ENCODE measurements around the gene SUGP1. TPM values are rescaled to one million over a fixed set of nuclear protein-coding genes. Genes with fewer than 3 reads are reported as not detected.
"Not testable (repeated sequence)": the region's sequence is repeated elsewhere in the genome, so short reads cannot be mapped to it uniquely, and the experiment has no call there.

The SUGP1 gene
- total RNA-seq, 2 experiments from 2014 or later: 49.4 to 62.0 TPM

DNA sequence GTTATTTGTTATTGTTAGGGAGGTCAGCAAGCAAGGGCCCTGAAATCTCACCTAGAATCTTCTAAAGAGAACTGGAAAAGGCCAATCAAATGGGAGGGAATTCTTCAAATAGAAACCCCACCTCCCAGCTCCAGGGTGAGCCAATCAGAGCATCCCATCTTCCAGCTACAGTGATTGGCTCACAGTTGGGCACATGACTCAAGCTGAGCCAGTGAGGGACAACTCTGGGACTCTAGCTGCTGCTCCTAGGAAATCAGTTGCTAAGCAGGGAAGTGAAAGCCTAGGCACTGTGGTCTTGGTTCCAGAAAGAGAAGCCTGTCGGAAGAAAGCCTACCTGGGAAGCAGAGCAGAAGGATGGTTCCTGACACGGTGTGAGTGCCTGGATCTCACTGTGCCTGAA is 60.6 kb downstream of the SUGP1 start:
- Mint-ChIP-seq H3K4me3 (no peak overlapping the region), H3K4me1 (peaks cover 6% of the 10 kb centered on the region), H3K36me3 (ENCODE audit: low read depth) (no peaks in the 10 kb centered on the region), H3K27me3 (peaks cover 49% of the 10 kb centered on the region), H3K27ac (no peak overlapping the region), H3K9me3 (ENCODE audit: low read depth) (no peaks in the 10 kb centered on the region)
- DNase-seq (no peak), ATAC-seq (peak; percentile 68)
- POLR2A ChIA-PET: no interaction called here
- CTCF ChIA-PET: interaction anchor here (0.6 to 0.7 kb wide), 2 partner anchors 28 to 136 kb away, joined by 3 read pairs; no protein-coding TSS in a partner anchor
- intact Hi-C loops (cut with DNase I, micrococcal nuclease): no loop called here

DNA sequence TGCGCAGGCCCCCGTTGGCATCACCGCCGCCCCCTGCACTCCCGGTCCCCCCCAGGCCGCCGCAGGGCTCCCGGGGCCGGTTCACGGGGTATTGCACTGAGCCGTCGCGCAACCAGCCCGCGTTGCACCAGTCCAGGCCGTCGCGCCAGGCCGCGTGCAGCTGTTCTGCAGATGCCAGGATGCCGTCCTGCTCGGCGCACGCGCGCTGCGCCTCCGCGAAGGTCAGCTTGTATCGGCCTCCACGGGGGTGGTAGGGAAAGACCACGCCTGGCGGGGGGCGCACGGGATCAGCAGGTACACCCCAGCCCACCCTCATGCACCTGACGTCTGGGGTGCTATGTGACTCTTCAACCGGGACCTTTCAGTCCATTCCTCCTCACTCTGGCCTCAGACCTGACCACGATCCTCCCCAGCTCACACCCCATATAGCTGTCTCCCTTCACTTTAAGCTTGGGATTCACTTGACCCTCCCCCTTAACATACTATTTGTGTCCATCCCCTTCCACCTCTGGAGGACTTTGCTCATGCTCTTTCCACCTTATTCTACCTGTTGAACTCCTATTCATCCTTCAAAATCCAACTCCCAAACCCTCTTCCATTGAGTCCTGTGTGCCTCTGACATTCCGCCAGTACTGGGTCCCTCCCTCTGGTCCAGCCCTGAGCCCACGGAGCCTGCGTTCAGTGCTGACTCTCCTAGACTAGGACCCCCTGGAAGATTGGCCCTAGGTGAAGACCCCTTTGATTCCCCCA is 61.5 kb downstream of the SUGP1 start:
- Mint-ChIP-seq H3K4me3 (no peak overlapping the region), H3K4me1 (peaks cover 6% of the 10 kb centered on the region), H3K9me3 (ENCODE audit: low read depth) (no peaks in the 10 kb centered on the region), H3K36me3 (ENCODE audit: low read depth) (no peaks in the 10 kb centered on the region), H3K27ac (no peak overlapping the region), H3K27me3 (peaks cover 49% of the 10 kb centered on the region)
- ChIA-PET CTCF (no interaction called here), POLR2A (no interaction called here)
- intact Hi-C loops (cut with DNase I, micrococcal nuclease): no loop called here
- ATAC-seq (no peak), DNase-seq (no peak)

DNA sequence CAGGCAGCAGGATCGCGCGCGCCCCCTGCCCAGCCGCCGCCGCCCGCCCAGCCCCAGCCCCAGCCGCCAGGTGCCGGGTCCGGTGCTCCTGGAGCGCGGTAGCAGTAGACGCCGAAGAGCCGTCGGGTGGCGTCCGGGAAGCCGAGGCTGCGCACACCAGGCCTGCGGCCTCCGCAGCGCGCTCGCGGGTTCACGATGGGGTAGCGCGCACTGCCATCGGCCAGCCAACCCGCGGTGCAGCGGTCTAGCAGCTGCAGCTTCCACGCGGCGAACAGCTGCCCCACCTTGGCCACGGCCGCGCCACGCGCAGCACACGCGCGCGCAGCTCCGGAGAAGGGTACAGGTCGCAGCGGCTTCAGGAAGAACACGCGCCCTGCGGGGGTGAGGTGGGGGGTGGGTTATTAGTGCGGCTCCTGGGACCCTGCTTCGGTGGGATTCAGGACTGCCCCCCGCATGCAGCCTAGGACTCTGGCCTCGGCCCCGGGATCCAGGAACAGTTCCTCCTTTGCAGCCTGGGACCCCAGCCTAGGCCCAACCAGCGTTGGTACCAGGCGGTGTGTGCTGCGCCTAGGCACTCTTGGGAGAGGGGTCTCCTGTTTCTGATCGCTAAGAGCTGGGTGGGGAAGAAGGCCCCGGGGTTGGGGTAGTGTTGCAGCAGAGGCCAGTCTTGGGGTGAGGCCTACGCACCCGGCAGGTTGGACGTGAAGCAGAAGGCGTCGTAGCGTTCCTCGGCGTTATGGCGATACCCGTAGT is 62.3 kb downstream of the SUGP1 start:
- H3K36me3 Mint-ChIP-seq (ENCODE audit: low read depth): no peaks in the 10 kb centered on the region
- H3K4me1 Mint-ChIP-seq: peaks cover 6% of the 10 kb centered on the region
- CTCF ChIA-PET: no interaction called here
- no peak overlapping the region for H3K27ac Mint-ChIP-seq
- POLR2A ChIA-PET: no interaction called here
- no peak for DNase-seq
- intact Hi-C loops (cut with DNase I, micrococcal nuclease): no loop called here
- peaks cover 47% of the 10 kb centered on the region for H3K27me3 Mint-ChIP-seq
- no peaks in the 10 kb centered on the region for H3K9me3 Mint-ChIP-seq (ENCODE audit: low read depth)
- no peak for ATAC-seq
- no peak overlapping the region for H3K4me3 Mint-ChIP-seq

DNA sequence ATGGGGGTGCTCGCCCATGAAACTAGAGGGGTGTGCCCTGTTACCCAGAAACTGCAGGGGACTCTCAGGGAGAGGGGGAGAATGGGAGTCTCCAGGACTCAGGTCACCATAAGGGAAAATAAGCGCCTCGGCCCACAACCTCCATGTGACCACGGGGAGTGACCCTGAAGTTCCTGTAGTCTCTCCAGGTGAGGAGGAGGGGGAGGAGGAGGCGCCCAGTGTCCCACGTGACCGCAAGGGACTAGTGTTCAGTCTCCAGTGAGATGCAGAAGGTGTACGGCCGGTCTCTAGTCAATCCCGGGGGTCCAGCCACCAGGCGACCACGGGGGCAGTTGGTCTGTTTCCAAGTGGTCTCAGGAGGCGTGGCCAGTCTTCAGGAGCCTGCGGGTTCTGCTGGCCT is 63.2 kb downstream of the SUGP1 start:
- Mint-ChIP-seq H3K27ac (no peak overlapping the region), H3K9me3 (ENCODE audit: low read depth) (no peaks in the 10 kb centered on the region), H3K4me1 (peaks cover 6% of the 10 kb centered on the region), H3K27me3 (peaks cover 43% of the 10 kb centered on the region), H3K4me3 (no peak overlapping the region), H3K36me3 (ENCODE audit: low read depth) (no peaks in the 10 kb centered on the region)
- ATAC-seq (no peak), DNase-seq (no peak)
- POLR2A ChIA-PET: no interaction called here
- CTCF ChIA-PET: no interaction called here
- intact Hi-C loops (cut with DNase I, micrococcal nuclease): no loop called here

DNA sequence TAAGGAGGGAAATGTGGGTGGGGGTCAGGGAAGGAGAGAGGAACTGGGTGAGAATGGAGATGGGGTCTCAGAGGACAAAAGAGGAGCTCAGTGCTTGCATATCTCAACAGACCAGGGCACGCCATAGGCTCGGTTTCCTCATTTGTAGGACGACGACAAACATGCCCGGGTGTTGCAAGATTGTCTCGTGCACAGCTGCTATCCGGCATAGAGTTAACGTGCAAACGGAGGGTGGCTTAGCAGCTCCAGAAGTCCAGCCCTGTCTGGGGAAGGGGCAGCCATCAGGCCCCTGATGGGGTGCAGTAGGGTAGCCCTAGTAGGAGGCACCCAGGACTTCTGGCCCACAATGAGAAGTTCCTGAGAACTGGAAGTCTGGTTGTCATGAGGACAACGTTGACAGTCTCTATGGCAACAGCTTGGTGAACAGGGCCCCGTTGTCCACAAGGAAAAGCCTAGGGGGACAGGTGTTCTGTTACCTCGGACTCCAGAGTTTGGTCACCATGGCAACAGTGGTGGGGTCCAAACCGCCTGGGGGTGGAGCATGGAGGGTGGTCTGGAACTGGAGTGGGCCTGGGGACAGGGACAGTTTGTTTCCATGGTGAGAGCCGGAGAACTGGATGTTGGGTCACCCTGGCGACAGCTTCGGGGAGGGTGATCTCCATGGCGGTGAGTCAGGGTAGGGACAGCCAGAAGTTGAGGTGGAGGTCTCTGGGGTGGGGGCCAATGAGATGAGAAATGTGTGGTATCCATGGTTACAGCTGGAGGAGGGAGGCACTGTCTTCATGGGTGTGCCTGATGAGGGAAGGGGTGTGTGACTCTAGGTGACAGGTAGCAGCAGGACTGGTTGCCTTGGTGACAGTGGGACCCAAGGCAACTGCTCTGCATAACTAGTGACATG is 64.0 kb downstream of the SUGP1 start:
- no peak for DNase-seq
- no peak overlapping the region for H3K4me3 Mint-ChIP-seq
- H3K27ac Mint-ChIP-seq: no peak overlapping the region
- peaks cover 43% of the 10 kb centered on the region for H3K27me3 Mint-ChIP-seq
- ATAC-seq: no peak
- intact Hi-C loops (cut with DNase I, micrococcal nuclease): no loop called here
- H3K4me1 Mint-ChIP-seq: peaks cover 3% of the 10 kb centered on the region
- no peaks in the 10 kb centered on the region for H3K9me3 Mint-ChIP-seq (ENCODE audit: low read depth)
- POLR2A ChIA-PET: no interaction called here
- no peaks in the 10 kb centered on the region for H3K36me3 Mint-ChIP-seq (ENCODE audit: low read depth)
- CTCF ChIA-PET: interaction anchor here (1.3 kb wide), 1 partner anchor 82 kb away, joined by 3 read pairs; no protein-coding TSS in a partner anchor

DNA sequence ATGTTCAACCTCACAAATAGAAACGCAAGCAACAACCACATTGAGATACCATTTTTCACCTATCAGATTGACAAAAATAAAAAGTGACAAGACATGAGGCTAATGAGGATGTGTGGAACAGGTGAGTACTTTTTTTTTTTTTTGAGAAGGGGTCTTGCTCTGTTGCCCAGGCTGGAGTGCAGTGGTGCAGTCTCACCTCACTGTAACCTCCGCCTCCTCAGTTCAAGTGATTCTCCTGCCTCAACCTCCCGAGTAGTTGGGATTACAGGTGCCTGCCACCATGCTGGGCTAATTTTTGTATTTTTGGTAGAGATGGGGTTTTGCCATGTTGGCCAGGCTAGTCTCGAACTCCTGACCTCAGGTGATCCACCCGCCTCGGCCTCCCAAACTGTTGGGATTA is 66.9 kb downstream of the SUGP1 start:
- H3K27ac Mint-ChIP-seq; H3K36me3 Mint-ChIP-seq (ENCODE audit: low read depth); H3K9me3 Mint-ChIP-seq (ENCODE audit: low read depth); intact Hi-C loops (cut with DNase I, micrococcal nuclease); DNase-seq; CTCF ChIA-PET; H3K4me1 Mint-ChIP-seq; H3K4me3 Mint-ChIP-seq; ATAC-seq: not testable (repeated sequence)
- peaks cover 38% of the 10 kb centered on the region for H3K27me3 Mint-ChIP-seq
- POLR2A ChIA-PET: interaction anchor here (0.7 kb wide), 1 partner anchor 23 kb away, joined by 3 read pairs; no protein-coding TSS in a partner anchor

DNA sequence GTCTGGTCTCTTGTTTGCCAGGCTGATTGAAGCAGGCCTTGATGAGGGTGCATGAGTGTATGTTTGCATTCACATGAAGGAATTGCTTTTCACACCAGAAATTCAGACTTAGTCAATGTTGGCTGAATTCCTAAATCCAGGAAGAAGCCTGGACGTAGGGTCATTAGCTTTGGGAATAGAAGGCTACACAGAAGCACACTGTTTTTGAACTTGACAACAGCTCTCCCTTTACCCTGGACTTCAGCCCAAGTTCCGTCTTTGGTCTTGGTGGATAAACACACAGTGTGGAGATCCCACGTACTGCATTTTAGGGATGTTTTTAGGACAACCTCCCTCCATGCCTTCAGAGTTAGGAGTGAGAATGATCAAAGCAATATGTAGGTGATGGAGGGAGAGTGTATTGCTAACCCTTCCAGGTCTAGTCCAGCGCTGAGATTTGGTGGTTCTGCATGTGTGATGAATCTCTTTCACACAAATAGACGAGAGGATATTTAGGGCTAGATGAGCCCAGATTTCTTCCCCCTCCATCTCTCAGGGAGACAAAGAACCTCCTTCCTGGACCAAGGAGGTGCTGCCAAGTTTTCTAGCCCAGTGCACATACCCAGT is 70.0 kb downstream of the SUGP1 start:
- ATAC-seq (no peak), DNase-seq (no peak)
- H3K4me3 Mint-ChIP-seq: no peak overlapping the region
- H3K9me3 Mint-ChIP-seq (ENCODE audit: low read depth): no peaks in the 10 kb centered on the region
- intact Hi-C loops (cut with DNase I, micrococcal nuclease): no loop called here
- H3K36me3 Mint-ChIP-seq (ENCODE audit: low read depth): no peaks in the 10 kb centered on the region
- POLR2A ChIA-PET: no interaction called here
- CTCF ChIA-PET: no interaction called here
- H3K4me1 Mint-ChIP-seq: no peaks in the 10 kb centered on the region
- H3K27ac Mint-ChIP-seq: no peak overlapping the region
- peaks cover 24% of the 10 kb centered on the region for H3K27me3 Mint-ChIP-seq

DNA sequence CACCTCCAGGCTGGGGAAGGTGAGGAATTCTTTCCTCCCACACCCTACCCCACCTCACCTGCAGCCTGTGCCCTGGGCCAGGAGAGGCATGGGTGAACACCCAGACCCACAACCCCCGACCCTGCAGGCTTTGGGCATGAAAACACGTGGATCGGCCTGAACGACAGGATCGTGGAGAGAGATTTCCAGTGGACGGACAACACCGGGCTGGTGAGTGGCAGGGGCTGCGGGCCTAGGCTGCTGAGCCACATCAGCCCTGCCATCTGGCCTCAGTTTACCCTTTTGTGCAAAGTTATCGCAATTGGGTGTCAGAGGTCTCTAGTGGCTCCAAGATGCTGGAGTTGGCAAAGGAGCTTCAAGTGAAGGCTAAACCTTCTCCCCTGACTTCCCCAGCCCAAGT is 79.8 kb downstream of the SUGP1 start:
- DNase-seq (no peak), ATAC-seq (no peak)
- Mint-ChIP-seq H3K36me3 (ENCODE audit: low read depth) (peaks cover 2% of the 10 kb centered on the region), H3K27ac (no peak overlapping the region), H3K27me3 (peaks cover 6% of the 10 kb centered on the region), H3K9me3 (ENCODE audit: low read depth) (peaks cover 5% of the 10 kb centered on the region), H3K4me1 (no peaks in the 10 kb centered on the region), H3K4me3 (no peak overlapping the region)
- intact Hi-C loops (cut with DNase I, micrococcal nuclease): no loop called here
- ChIA-PET CTCF (no interaction called here), POLR2A (no interaction called here)

DNA sequence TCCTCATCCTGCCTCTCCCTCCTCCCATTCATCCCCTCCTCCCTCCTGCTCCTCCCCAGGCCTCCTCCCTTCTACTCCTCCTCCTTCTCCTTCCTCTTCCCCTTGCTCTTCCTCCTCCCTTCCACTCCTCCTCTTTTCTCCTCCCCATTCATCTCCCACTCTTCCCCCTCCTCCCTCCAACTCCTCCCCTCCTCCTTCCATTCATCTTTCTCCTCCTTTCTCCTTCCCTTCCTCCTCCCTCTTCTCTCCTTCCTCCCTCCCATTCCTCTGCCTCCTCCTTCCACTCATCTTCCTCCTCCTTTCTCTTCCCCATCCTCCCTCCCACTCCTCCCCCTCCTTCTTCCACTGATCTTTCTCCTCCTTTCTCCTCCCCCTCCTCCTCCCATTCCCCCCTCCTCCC is 80.6 kb downstream of the SUGP1 start:
- POLR2A ChIA-PET: no interaction called here
- Mint-ChIP-seq H3K27me3 (peaks cover 6% of the 10 kb centered on the region), H3K4me3 (no peak overlapping the region), H3K9me3 (ENCODE audit: low read depth) (peaks cover 5% of the 10 kb centered on the region), H3K36me3 (ENCODE audit: low read depth) (peaks cover 2% of the 10 kb centered on the region), H3K4me1 (no peaks in the 10 kb centered on the region), H3K27ac (no peak overlapping the region)
- intact Hi-C loops (cut with DNase I, micrococcal nuclease): no loop called here
- CTCF ChIA-PET: no interaction called here
- ATAC-seq: no peak
- DNase-seq: no peak

DNA sequence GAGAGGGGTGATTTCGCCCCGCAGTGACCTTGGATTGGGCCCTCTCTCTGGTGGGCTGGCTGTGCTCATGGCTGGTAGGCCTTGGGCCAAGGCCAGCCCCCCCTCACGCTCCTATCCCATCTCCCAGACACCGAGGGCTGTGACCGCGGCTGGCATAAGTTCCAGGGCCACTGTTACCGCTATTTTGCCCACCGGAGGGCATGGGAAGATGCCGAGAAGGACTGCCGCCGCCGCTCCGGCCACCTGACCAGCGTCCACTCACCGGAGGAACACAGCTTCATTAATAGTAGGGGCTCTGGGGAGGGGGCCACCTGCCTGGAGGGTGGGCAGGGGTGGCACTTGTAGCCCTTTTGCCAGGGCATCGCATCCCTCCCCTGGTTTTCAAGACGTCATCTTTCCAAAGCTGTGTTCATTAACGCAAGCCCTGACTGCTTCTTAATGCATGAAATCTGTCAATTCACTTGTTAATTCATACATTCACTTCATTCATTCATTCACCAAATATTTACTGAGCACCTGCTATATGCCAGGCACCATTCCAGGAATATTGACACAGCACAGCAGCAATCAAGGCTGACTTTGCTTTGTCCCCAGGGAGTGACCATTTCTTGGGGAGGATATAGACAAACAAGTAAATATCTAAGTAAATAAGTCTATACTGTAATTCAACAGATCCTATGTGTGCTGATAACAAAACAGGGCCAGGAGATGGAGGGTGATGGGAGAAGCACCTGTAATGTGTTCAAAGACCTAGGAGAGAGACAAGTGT is 82.0 kb downstream of the SUGP1 start:
- ChIA-PET CTCF (no interaction called here), POLR2A (no interaction called here)
- Mint-ChIP-seq H3K36me3 (ENCODE audit: low read depth) (peaks cover 4% of the 10 kb centered on the region), H3K27ac (no peak overlapping the region), H3K9me3 (ENCODE audit: low read depth) (peaks cover 9% of the 10 kb centered on the region), H3K4me3 (no peak overlapping the region), H3K27me3 (peaks cover 6% of the 10 kb centered on the region), H3K4me1 (no peaks in the 10 kb centered on the region)
- no peak for DNase-seq
- intact Hi-C loops (cut with DNase I, micrococcal nuclease): no loop called here
- ATAC-seq: no peak

DNA sequence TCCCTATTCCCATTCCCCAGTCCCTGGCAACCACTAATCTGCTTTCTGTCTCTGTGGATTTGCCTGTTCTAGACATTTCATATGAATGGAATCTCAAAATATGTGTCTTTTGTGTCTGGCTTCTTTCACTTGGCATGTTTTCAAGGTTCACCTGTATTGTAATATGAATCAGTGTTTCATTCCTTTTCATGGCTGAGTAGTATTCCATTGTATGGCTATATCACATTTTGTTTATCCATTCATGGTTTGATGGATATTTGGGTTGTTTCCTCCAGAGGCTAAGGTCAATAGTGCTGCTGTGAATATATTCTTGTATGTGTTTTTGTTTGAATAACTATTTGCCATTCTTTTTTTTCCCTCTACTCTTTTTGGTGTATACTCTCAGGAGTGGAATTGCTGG is 84.1 kb downstream of the SUGP1 start:
- CTCF ChIA-PET: interaction anchor here (0.6 kb wide), 1 partner anchor 33 kb away, joined by 4 read pairs; the partner anchor contains the start of gene NR2C2AP
- POLR2A ChIA-PET: no interaction called here
- peaks cover 5% of the 10 kb centered on the region for H3K36me3 Mint-ChIP-seq (ENCODE audit: low read depth)
- ATAC-seq: no peak
- H3K4me1 Mint-ChIP-seq: no peaks in the 10 kb centered on the region
- H3K9me3 Mint-ChIP-seq (ENCODE audit: low read depth): peaks cover 11% of the 10 kb centered on the region
- H3K27me3 Mint-ChIP-seq: peaks cover 6% of the 10 kb centered on the region
- DNase-seq: no peak
- no peak overlapping the region for H3K4me3 Mint-ChIP-seq
- intact Hi-C loops (cut with DNase I, micrococcal nuclease): no loop called here
- no peak overlapping the region for H3K27ac Mint-ChIP-seq
